Measurements from ENCODE around the gene MICOS13.

GRCh38 chr19:5677136-5677535, 3.2 kb downstream of the MICOS13 start:
- TF ChIP-seq CTCF (IDR thresholded peaks at IDR 0.05) (no peak), JUN (CRISPR knock-in tag; IDR thresholded peaks at IDR 0.05) (no peak), ZNF219 (CRISPR knock-in tag; IDR thresholded peaks at IDR 0.05; ENCODE audit: borderline replicate concordance) (no peak), NR3C1 (CRISPR knock-in tag; conservative IDR thresholded peaks at IDR 0.05; ENCODE audit: low read depth) (no peak), TCF7 (CRISPR knock-in tag; IDR thresholded peaks at IDR 0.05; ENCODE audit: low read depth) (no peak), ELF4 (CRISPR knock-in tag; IDR thresholded peaks at IDR 0.05; ENCODE audit: low read depth) (no peak)
- TF ChIP-seq, protein P1, sequence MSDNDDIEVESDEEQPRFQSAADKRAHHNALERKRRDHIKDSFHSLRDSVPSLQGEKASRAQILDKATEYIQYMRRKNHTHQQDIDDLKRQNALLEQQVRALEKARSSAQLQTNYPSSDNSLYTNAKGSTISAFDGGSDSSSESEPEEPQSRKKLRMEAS (CRISPR knock-in tag; IDR thresholded peaks at IDR 0.05) = no peak
- TF ChIP-seq, protein P2, sequence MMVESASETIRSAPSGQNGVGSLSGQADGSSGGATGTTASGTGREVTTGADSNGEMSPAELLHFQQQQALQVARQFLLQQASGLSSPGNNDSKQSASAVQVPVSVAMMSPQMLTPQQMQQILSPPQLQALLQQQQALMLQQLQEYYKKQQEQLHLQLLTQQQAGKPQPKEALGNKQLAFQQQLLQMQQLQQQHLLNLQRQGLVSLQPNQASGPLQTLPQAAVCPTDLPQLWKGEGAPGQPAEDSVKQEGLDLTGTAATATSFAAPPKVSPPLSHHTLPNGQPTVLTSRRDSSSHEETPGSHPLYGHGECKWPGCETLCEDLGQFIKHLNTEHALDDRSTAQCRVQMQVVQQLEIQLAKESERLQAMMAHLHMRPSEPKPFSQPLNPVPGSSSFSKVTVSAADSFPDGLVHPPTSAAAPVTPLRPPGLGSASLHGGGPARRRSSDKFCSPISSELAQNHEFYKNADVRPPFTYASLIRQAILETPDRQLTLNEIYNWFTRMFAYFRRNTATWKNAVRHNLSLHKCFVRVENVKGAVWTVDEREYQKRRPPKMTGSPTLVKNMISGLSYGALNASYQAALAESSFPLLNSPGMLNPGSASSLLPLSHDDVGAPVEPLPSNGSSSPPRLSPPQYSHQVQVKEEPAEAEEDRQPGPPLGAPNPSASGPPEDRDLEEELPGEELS (CRISPR knock-in tag; IDR thresholded peaks at IDR 0.05) = no peak
